ENCODE data around the gene HSD11B1L.

Gene HSD11B1L

GRCh38 chr19:5697022-5697889 lies 16.4 kb downstream of the HSD11B1L start (continued):
- no peak for TF ChIP-seq ZNF362 (tag by site-specific recombination; IDR thresholded peaks at IDR 0.05)
- TF ChIP-seq SP2 (tag by site-specific recombination; IDR thresholded peaks at IDR 0.05): no peak
- peak; percentile 96 for TF ChIP-seq ZSCAN30 (tag by site-specific recombination; IDR thresholded peaks at IDR 0.05)
- peak; percentile 91 for TF ChIP-seq KLF17 (tag by site-specific recombination; IDR thresholded peaks at IDR 0.05)
- no peak for TF ChIP-seq KLF10 (tag by site-specific recombination; IDR thresholded peaks at IDR 0.05)
- TF ChIP-seq ZBTB21 (tag by site-specific recombination; IDR thresholded peaks at IDR 0.05): no peak
- TF ChIP-seq ZNF140 (tag by site-specific recombination; IDR thresholded peaks at IDR 0.05): no peak
- TF ChIP-seq ZNF501 (tag by site-specific recombination; IDR thresholded peaks at IDR 0.05): no peak
- TF ChIP-seq ZNF350 (tag by site-specific recombination; IDR thresholded peaks at IDR 0.05): no peak
- TF ChIP-seq ZNF747 (tag by site-specific recombination; IDR thresholded peaks at IDR 0.05): no peak
- peak; percentile 50 for TF ChIP-seq ZNF692 (tag by site-specific recombination; IDR thresholded peaks at IDR 0.05)
- peak; percentile 86 for TF ChIP-seq ZNF366 (tag by site-specific recombination; conservative IDR thresholded peaks at IDR 0.05)
- TF ChIP-seq ZNF335 (tag by site-specific recombination; conservative IDR thresholded peaks at IDR 0.05): 0 out of 2 replicates have a peak, but pooled peaks have one; percentile 24
- TF ChIP-seq ZNF621 (tag by site-specific recombination; IDR thresholded peaks at IDR 0.05): no peak
- peak; percentile 87 for TF ChIP-seq ZXDB (tag by site-specific recombination; IDR thresholded peaks at IDR 0.05)
- peak; percentile 59; the same call in 1 of the 2 replicates for TF ChIP-seq ZNF843 (tag by site-specific recombination; IDR thresholded peaks at IDR 0.05)
- TF ChIP-seq, protein P1, sequence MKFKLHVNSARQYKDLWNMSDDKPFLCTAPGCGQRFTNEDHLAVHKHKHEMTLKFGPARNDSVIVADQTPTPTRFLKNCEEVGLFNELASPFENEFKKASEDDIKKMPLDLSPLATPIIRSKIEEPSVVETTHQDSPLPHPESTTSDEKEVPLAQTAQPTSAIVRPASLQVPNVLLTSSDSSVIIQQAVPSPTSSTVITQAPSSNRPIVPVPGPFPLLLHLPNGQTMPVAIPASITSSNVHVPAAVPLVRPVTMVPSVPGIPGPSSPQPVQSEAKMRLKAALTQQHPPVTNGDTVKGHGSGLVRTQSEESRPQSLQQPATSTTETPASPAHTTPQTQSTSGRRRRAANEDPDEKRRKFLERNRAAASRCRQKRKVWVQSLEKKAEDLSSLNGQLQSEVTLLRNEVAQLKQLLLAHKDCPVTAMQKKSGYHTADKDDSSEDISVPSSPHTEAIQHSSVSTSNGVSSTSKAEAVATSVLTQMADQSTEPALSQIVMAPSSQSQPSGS (tag by site-specific recombination; IDR thresholded peaks at IDR 0.05; ENCODE audit: low read depth): no peak
- 0 out of 2 replicates have a peak, but pooled peaks have one; percentile 25 for TF ChIP-seq KLF9 (tag by site-specific recombination; IDR thresholded peaks at IDR 0.05; ENCODE audit: low read depth)
- TF ChIP-seq KLF8 (tag by site-specific recombination; IDR thresholded peaks at IDR 0.05): peak; percentile 86
- TF ChIP-seq WT1 (tag by site-specific recombination; IDR thresholded peaks at IDR 0.05): peak; percentile 90
- TF ChIP-seq ZFP69B (tag by site-specific recombination; IDR thresholded peaks at IDR 0.05): peak; percentile 48; the same call in 1 of the 2 replicates
- TF ChIP-seq ZBTB7A (tag by site-specific recombination; IDR thresholded peaks at IDR 0.05; ENCODE audit: low read depth): peak; percentile 6; the same call in 1 of the 2 replicates
- no peak for TF ChIP-seq ZNF792 (tag by site-specific recombination; IDR thresholded peaks at IDR 0.05)
- TF ChIP-seq MEIS1 (CRISPR knock-in tag; IDR thresholded peaks at IDR 0.05; ENCODE audit: borderline replicate concordance): no peak
